HUES64 (cell line): Measurements from ENCODE around the gene CDKN2AIP.
"Not testable (repeated sequence)": the region's sequence is repeated elsewhere in the genome, so short reads cannot be mapped to it uniquely, and the experiment has no call there.

Experiments
- H3K27ac ChIP-seq: 2 replicates; pipeline ENCODE4 v1.7.0; 2013; ENCODE audit warnings: low read depth, low read length, inconsistent platforms
- H3K27me3 ChIP-seq: 2 replicates; pipeline ENCODE4 v1.6.1; 2013; ENCODE audit warnings: mild to moderate bottlenecking, low read length; ENCODE audit not compliant: insufficient read depth
- H3K36me3 ChIP-seq: 2 replicates; pipeline ENCODE4 v1.6.1; 2013; ENCODE audit warnings: mild to moderate bottlenecking, low read length; ENCODE audit not compliant: insufficient read depth
- H3K4me1 ChIP-seq: 2 replicates; pipeline ENCODE4 v1.6.1; 2013; ENCODE audit warnings: mild to moderate bottlenecking, low read length, moderate library complexity; ENCODE audit not compliant: insufficient read depth
- H3K4me3 ChIP-seq: 2 replicates; pipeline ENCODE4 v1.5.1; 2013; ENCODE audit warnings: mild to moderate bottlenecking, low read length, moderate library complexity
- H3K9ac ChIP-seq: 2 replicates; pipeline ENCODE4 v1.6.1; 2013; ENCODE audit warnings: mild to moderate bottlenecking, low read depth, low read length
- H3K9me3 ChIP-seq: 2 replicates; pipeline ENCODE4 v1.6.1; 2013; ENCODE audit warnings: low read depth, low read length; ENCODE audit not compliant: insufficient read depth
- WGBS: fragments of 150-250, 120-280 bp; methylation state at CpG from one replicate; pipeline ENCODE4 v1.1.7; 2013; ENCODE audit warnings: missing lambda C conversion rate; 5-methylcytosine and 5-hydroxymethylcytosine counted together

CDKN2AIP gene

GRCh38 chr4:183413234-183414200 lies 30.9 kb upstream of the CDKN2AIP start:
- H3K36me3 ChIP-seq: no peaks in the 10 kb centered on the region
- H3K9me3 ChIP-seq: no peaks in the 10 kb centered on the region
- no peaks in the 10 kb centered on the region for H3K27me3 ChIP-seq
- no peak overlapping the region for H3K9ac ChIP-seq
- H3K4me3 ChIP-seq: no peak overlapping the region
- H3K27ac ChIP-seq: no peak overlapping the region
- no peaks in the 10 kb centered on the region for H3K4me1 ChIP-seq
- WGBS: 92% methylated on average over 28 of the region's 28 CpGs

- Histone ChIP-seq H3K27ac (no peak overlapping the region), H3K36me3 (no peaks in the 10 kb centered on the region), H3K4me3 (no peak overlapping the region), H3K9ac (no peak overlapping the region), H3K27me3 (no peaks in the 10 kb centered on the region), H3K4me1 (no peaks in the 10 kb centered on the region), H3K9me3 (no peaks in the 10 kb centered on the region)
- WGBS: 93% methylated on average over 10 of the region's 10 CpGs
Measured at GRCh38 chr4:183416879-183417755, 27.3 kb upstream of the CDKN2AIP start.

- Histone ChIP-seq H3K4me1 (no peaks in the 10 kb centered on the region), H3K9ac (no peak overlapping the region), H3K9me3 (no peaks in the 10 kb centered on the region), H3K27me3 (no peaks in the 10 kb centered on the region), H3K4me3 (no peak overlapping the region), H3K27ac (no peak overlapping the region), H3K36me3 (no peaks in the 10 kb centered on the region)
- WGBS: 88% methylated on average over 8 of the region's 9 CpGs
Measured at GRCh38 chr4:183422962-183423631, 21.3 kb upstream of the CDKN2AIP start.

- H3K27me3 ChIP-seq: no peaks in the 10 kb centered on the region
- H3K4me3 ChIP-seq: no peak overlapping the region
- no peaks in the 10 kb centered on the region for H3K9me3 ChIP-seq
- H3K4me1 ChIP-seq: no peaks in the 10 kb centered on the region
- 86% methylated on average over 5 of the region's 5 CpGs for whole genome bisulfite sequencing
- no peaks in the 10 kb centered on the region for H3K36me3 ChIP-seq
- no peak overlapping the region for H3K27ac ChIP-seq
- no peak overlapping the region for H3K9ac ChIP-seq
Measured at GRCh38 chr4:183424109-183424744, 20.2 kb upstream of the CDKN2AIP start.

GRCh38 chr4:183426507-183426906 lies 17.9 kb upstream of the CDKN2AIP start:
- Histone ChIP-seq H3K27ac (no peak overlapping the region), H3K36me3 (no peaks in the 10 kb centered on the region)
- WGBS: 95% methylated on average over 6 of the region's 6 CpGs

GRCh38 chr4:183429489-183429888 lies 14.9 kb upstream of the CDKN2AIP start:
- no peaks in the 10 kb centered on the region for H3K27me3 ChIP-seq
- H3K4me1 ChIP-seq: peaks cover 6% of the 10 kb centered on the region
- H3K36me3 ChIP-seq: no peaks in the 10 kb centered on the region
- H3K9me3 ChIP-seq: peaks cover 6% of the 10 kb centered on the region; the same call in 1 of the 2 replicates
- H3K4me3 ChIP-seq: no peak overlapping the region
- H3K9ac ChIP-seq: no peak overlapping the region
- WGBS: 94% methylated on average over 7 of the region's 7 CpGs
- H3K27ac ChIP-seq: no peak overlapping the region

More at GRCh38 chr4:183426507-183426906, 17.9 kb upstream of the CDKN2AIP start:
- Histone ChIP-seq H3K9ac (no peak overlapping the region), H3K4me3 (no peak overlapping the region), H3K4me1 (peaks cover 6% of the 10 kb centered on the region), H3K9me3 (no peaks in the 10 kb centered on the region), H3K27me3 (no peaks in the 10 kb centered on the region)

- peak overlapping the region; percentile 44 for H3K27ac ChIP-seq
- WGBS: 40% methylated on average over 12 of the region's 12 CpGs
- H3K4me3 ChIP-seq: no peak overlapping the region
- H3K27me3 ChIP-seq: no peaks in the 10 kb centered on the region
- H3K36me3 ChIP-seq: no peaks in the 10 kb centered on the region
- H3K9ac ChIP-seq: no peak overlapping the region
- peaks cover 6% of the 10 kb centered on the region; the same call in 1 of the 2 replicates for H3K9me3 ChIP-seq
- H3K4me1 ChIP-seq: peaks cover 6% of the 10 kb centered on the region
Measured at GRCh38 chr4:183430317-183430993, 14.0 kb upstream of the CDKN2AIP start.

- H3K4me1 ChIP-seq: peaks cover 6% of the 10 kb centered on the region
- H3K9me3 ChIP-seq: peaks cover 6% of the 10 kb centered on the region; the same call in 1 of the 2 replicates
- H3K36me3 ChIP-seq: no peaks in the 10 kb centered on the region
- H3K27me3 ChIP-seq: no peaks in the 10 kb centered on the region
- peak overlapping the region; percentile 44 for H3K27ac ChIP-seq
- no peak overlapping the region for H3K9ac ChIP-seq
- no peak overlapping the region for H3K4me3 ChIP-seq
- 31% methylated on average over 3 of the region's 3 CpGs for WGBS
Measured at GRCh38 chr4:183430994-183431347, 13.5 kb upstream of the CDKN2AIP start.

- Histone ChIP-seq H3K9ac (no peak overlapping the region), H3K27me3 (no peaks in the 10 kb centered on the region), H3K36me3 (no peaks in the 10 kb centered on the region), H3K27ac (no peak overlapping the region; the same call in 1 of the 2 replicates), H3K9me3 (peaks cover 6% of the 10 kb centered on the region; the same call in 1 of the 2 replicates), H3K4me1 (peaks cover 10% of the 10 kb centered on the region), H3K4me3 (no peak overlapping the region)
- 90% methylated on average over 9 of the region's 9 CpGs for WGBS
Measured at GRCh38 chr4:183431614-183432013, 12.8 kb upstream of the CDKN2AIP start.

GRCh38 chr4:183433183-183433582 lies 11.3 kb upstream of the CDKN2AIP start:
- not testable (repeated sequence) for H3K27me3 ChIP-seq, H3K4me3 ChIP-seq, H3K36me3 ChIP-seq, H3K9me3 ChIP-seq, H3K9ac ChIP-seq, H3K27ac ChIP-seq
- peaks cover 13% of the 10 kb centered on the region for H3K4me1 ChIP-seq
- 92% methylated on average over 27 of the region's 27 CpGs for WGBS
